NCI-H146 treated with DMSO at 0.1 percent for 48 hours (cell line): ENCODE measurements around the gene SAC3D1.
A peak's percentile ranks its signal among the peaks of the same experiment; 100 is the strongest.

Experiments
- DNase-seq: peaks from one replicate; lab custom pipeline; 2025; ENCODE audit not compliant: unreplicated experiment; lab: John Stamatoyannopoulos, UW

The SAC3D1 gene

DNA sequence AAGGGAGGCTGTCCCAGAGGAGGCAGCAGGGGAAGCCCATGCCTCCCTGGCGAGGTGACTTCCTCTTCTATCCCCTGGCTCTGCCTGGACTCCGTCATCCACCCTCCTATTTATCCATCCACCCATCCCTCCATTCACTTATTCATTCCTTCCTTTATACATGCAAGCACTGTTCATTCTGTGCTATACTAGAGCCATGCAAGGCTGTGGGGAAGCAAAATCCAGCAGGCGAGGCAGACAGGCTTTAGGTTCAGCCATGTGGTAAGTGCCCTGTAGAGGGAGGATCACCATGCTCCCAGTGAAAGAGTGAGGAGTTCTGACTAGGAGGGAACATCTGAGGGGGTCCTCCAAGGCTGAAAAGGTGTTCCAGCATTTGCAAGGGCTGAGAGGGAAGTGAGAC lies 18.5 kb downstream of the SAC3D1 start:
- no peak for DNase-seq

DNA sequence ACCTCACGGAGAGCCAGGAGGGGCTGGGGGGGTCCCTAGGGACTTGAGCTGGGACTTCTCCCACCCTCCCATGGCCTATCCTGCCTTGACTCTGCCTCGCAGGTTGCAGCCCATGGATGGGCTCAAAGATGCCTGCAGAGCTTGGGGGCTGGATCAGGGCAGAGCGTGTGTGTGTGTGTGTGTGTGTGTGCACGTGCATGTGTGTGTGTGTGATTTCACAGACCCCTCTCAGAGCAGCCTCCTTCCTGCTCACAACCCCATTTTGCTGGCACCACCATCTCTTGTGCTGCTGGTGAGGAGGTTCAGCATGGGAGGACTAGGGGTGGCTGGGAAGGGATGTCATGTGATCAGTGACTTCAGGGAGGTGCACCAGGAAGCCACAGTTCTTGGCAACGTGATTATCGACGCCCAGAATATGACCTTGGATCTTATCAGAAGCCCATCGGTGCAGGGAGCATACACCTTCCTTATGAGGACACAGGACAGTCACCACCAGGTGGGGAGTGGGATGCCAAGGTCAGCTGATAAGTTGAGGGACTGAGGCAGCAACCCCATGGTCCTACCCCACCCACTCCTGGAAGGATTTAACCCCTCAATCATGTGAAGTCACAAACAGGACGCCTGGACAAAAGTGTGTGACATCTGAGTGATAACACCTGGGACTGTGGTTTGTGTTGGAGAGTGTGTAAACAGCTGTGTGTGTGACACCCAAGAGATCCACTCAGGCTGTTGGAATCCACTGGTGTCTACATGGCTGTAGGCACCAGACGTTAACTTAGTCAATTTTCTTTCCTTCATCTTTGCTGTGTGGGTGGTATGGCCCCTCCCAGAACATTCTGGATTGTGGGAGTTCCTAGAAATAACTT lies 19.2 kb downstream of the SAC3D1 start:
- DNase-seq: no peak

DNA sequence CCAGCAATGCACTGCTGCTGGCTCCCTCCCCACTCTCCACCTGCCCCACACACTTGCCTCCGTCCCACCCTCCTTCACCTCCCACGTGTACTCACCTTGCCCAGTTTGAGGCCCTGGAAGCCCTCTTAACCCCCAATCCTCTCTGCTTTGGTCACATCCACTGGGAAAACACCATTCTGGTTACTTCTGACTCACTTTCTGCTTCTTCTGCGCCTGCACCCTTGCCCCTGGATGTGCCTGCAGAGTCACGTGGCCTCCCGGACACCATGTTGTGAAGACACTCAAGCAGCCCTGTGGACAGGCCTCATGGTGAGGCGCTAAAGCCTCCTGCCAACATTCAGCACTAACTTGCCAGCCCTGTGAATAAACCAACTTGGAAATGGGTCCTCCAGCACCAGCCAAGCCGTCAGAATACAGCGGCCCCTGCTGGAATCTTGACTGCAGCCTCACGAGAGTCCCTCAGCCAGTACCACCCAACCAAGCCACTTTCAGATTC lies 20.0 kb downstream of the SAC3D1 start:
- DNase-seq: no peak

DNA sequence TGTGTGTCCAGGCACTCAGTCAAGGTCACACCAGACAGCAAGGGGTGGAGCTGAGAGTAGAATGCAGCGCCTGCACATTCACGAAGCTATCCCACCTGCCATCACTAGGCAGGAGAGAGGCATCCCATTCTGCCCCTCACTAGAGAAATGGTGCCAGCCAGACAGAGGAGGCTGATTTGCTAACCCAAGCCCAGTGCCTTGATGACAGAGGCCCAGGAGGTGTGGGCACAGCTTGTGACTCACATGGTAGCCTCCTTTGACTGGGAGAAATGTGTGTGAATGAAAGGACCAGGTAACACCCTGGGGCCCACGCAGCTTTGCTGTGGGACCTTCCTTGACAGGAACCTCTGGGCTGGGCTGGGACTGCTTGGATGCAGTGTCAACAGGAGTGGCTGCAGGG lies 22.5 kb downstream of the SAC3D1 start:
- DNase-seq: no peak

DNA sequence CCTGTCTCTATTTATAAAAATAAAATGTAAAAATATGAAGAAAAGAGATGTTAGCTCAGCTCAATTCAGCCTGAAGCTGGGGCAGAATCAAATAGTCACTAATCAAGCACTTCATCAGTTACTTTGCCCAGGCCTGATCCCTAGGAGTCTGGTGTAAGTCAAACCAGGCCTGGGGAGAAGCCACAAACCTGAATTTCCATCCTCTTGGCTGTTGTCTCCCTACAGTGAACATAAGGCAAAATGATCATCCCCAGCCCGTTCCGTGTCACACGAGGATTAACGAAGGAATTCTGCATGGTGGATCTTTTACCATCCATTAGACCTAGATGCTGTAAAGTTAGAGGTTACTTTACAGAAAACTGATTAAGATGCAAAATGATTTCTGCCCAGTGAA lies 23.8 kb downstream of the SAC3D1 start:
- no peak for DNase-seq

DNA sequence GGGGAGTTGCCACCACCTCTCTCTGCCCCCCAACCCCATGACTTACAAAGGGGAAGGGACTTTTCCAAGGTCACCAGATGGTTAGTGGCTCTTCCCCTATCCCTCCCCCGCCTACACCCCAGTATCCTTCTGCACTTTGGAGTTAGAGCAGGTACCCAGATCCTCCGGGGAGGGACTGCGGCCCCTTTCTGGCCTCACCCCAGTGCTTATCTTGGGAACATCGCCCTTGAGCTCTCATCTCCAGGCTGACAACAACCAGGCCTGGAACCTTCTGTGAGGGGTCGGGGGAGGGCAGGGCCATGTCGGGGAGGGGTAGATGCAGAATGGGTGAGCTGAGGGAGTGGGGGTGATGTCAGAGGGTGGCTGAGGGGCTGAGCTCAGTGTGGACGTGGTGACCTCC lies 24.8 kb downstream of the SAC3D1 start:
- DNase-seq: no peak

DNA sequence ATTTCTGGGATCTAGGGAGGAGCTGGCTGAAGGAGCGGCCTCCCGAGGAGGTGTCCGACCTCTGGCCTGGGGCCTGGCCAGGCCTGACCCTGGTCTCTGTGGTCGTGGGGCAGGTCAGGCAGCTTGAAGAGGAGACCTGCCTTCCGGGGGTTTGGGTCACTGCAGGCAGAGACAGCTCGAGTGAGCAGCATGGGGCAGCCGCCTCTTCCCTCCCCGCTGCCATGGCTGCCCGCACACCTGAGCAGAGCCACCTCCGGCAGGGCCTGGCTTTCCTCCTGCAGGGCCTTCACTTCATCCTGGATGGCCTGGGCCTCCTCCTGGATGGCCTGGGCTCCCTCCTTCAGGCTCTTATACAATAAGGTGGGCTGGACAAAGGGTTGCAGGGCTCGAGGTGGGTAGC lies 25.3 kb downstream of the SAC3D1 start:
- DNase-seq: no peak

DNA sequence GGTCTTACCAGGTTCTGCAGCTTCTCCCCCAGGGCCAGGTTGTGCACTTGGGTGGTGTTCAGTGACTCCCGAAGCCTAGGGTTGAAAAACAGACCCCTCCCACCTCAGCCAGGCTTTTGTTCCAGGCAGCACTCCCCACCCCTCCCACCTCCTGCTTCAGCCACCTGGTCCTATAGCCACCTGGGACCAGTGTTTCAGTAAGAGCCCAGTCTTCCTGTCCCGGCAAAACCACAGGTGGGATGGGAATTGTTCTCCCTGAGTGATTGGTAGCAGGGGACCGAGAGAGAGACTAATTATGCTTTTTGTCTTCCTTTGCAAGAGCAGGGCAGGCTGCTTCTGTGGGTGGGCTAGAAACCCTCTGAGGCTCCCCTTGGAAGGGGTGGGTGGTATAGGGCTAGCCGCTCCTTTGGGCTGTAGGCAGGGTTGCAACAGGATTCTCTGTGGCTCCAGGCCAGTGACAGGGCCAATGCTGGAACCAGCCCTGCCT lies 25.8 kb downstream of the SAC3D1 start:
- peak; percentile 88 for DNase-seq

DNA sequence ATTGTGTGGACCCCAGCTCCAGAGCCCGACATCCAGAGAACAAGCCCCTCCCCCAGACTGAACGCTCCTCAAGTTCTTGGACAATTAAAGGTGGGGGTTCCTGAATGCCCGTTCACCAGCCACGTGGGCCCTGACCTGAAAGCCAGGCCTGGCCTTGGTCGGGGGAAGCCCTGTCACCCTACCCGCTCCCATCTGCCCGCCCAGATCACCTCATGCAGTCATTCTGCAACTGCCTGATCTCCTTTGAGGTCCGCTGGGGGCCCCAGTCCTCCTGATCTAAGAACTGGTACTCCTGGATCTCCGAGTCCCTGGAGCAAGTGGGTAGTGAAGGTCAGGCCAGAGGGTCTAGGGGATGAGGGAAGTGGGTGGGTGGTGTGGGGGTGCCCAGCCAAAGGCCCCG lies 26.4 kb downstream of the SAC3D1 start:
- DNase-seq: no peak

DNA sequence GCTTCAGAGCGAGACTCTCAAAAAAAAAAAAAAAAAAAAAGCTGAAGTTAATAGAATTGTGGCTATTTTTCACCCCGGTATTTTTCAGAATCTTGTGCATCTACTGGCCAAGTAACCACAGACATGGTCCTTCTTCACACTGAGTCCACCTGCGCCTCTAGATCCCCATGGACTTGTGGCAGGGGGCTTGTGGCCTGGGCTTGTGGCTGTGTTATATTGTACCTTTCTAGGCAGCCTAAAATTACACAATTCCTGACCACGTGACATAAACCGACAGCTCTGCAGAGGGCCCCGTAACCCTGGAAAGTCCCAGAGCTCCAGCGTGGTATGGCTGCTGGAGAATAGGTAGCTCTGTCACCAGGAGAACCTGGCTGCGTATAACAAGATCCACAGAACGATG lies 28.2 kb downstream of the SAC3D1 start:
- no peak for DNase-seq

DNA sequence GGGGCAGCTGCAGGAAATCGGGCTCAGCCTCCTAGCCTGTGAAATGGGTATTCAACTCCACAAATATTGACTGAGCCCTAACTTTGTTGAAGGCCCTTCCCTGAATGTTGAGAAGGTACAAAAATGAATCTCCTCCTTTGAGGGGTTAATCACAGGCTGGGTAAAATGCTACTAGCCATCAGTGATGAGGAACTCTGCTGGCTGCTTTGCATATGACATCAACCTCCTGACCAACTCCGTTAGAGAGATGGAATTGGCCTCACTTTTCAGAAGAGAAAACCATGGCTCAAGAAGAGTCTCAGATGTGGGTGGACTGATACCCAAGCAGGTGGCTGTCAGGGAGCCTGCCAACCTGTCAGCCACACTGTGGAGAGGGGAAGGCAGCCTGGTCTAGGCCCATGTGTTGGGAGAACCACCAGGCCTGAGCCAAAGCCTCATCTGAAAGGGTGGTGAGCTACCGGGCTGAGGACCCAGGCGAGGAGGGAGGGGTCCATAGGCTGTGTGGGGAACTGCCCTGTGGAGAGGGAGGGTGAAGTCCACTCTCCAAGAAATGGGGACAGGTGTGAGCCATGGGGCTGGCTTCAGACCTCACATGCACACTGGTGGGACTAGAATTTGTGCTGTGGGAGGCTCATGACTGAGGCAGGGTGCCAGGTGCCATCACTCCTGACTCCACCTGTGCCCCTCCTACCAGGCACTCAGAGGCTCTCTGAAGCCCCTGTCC lies 31.1 kb downstream of the SAC3D1 start:
- DNase-seq: no peak

DNA sequence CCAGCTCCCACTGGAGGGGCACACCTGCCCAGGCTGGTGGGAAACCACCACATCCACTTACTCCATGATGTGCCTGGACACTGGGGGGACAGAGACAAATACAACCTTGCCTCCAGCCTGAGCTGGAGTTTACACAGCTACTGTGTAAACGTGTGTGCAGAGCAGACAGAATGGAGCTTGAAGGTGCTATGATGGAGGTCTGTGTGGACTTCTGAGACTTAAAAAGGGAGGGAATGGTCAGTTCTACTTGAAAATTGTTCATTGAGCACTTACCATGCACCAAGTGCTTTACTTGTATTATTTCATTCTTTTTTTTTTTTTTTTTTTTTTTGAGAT lies 31.6 kb downstream of the SAC3D1 start:
- no peak for DNase-seq

DNA sequence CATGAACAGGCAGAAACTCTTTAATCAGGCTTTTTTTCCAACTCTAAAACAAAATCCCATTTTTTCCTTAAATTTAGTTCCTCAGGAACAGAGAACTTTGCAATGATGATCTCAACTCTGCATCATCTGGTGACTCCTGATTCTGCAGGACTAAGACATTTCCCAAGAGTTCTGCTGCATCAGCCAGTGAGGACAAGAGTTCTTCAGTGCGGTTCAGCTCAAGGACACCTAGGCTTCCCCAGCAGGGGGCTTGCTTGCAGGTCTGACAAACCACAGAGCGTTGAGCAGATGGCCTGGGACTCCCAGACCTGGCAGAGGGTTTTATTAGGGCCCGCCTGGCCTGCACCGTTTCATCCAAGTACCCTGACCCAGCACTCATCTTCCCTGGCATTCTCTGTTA lies 36.4 kb downstream of the SAC3D1 start:
- DNase-seq: no peak

DNA sequence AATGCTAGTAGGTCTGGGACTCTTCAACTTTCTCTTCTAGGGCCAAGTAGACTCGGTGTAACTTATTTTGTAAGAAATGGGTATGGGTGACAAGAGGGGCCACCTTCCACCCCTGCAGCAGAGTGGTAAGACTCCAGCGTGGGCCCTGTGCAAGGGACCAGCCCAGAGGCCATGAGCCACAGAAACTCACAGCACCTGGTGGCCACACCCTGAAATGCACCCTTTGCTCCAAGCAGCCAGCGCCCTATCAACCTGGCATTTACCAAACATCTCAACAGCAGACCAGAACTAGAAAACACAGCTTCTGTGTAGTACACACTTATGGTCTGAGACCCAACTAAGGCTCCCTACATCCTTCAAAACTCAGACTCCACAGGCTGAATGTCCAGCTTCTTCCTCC lies 37.1 kb downstream of the SAC3D1 start:
- no peak for DNase-seq

DNA sequence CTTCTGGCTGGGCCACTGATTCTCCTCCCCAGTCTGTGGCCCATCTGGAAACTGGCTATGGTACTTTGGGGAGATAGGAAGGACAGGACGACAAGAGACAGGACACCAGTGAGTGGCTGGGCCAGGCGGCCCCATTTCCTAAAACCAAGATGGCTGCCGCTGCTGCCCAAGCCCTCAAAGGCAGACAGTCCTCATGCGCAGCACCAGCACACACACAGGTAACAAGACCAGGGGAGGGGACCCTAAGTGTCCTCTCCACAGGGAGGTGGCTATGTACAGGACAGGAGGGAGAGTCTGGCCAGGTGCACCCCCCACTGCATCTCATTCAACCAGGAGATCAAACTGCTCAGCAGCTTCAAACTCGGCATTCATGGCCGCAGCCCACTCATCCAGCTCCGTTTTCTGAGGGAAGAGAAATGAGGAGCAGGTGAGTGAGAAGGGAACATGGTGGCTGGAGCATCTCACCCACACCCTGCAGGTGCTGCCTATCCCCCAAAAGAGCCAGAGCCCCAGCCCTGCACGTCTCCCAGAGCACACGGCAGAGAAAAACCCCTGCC lies 37.9 kb downstream of the SAC3D1 start:
- no peak for DNase-seq

DNA sequence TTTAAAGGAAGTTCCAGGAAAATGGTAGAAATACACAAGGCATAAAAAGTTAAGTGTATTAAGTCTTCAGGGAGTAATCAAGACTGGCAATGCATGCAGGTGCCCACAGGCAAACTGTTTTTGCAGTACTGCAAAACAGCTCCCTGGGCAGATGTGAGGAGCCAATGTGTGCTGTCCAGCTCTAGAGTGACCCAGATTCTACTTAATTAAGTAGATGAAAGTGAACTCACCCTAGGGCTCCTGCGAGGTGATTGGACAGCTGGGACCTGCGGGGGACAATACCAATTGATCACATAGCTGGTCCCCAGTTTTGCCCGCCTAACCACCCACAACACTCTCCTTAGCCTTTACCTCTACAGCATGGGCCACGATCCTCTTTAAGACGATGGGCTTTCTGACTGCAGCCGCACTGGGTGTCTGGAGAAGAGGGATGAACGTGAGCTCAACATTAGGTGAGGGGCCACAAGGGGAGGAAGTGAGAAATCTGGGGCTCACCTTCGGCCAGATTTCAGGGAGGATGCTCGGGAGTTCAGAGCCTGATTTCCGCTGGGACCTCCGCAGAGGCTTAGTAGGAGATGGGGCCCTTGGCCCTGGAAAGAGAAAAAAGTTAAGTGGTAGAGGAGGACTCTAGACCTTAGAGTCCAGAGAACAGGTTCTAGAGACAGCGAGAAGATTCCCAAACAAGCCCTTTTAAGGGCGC lies 42.3 kb downstream of the SAC3D1 start:
- no peak for DNase-seq

DNA sequence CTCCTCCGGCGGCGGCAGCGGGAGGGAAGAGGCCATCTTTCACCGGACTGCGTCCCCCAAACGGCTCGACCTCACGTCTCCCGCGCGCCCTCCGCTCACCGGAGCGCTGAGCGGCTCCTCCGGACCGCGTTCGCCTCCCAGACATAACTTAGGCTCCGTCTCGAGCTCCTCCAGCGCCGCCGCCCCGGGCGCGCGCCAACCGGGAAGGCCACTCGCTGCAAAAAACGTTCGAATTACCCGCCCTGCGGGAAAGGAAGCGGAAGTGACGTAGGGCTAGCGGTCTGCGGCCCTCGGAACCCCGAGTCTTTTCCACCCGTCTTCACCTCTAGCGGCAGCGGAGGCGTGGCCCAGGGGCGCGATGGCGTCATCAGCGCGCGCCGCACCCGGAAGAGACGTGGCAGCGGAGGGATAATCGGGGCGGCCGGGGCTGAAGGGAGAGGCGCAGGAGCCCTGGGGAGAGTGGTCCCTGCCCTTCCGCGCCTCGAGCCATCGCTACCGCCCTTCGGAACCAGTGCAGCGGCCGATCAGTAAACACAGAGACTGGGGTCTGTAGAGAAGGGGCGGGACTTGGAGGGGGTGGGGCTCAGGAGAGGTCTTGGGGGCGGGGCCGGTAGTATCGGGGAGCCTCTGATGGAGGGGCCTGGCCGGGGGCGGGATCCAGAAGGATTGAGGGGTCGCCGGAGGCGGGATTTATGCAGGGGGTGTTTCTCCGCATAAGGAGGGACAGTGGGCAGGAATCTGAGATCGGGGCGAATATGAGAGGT lies 43.0 kb downstream of the SAC3D1 start, which contains the start of the genes CDCA5 and ZFPL1:
Gene CDCA5, minus strand, starts transcription at position 207 of the 764 bp plus-strand sequence. Its CDS starts 62 bp downstream, at position 145.
Gene ZFPL1, plus strand, starts transcription at position 389 of the 764 bp plus-strand sequence. CDS start 477 bp downstream, outside the sequence.
- DNase-seq: peak; percentile 87

DNA sequence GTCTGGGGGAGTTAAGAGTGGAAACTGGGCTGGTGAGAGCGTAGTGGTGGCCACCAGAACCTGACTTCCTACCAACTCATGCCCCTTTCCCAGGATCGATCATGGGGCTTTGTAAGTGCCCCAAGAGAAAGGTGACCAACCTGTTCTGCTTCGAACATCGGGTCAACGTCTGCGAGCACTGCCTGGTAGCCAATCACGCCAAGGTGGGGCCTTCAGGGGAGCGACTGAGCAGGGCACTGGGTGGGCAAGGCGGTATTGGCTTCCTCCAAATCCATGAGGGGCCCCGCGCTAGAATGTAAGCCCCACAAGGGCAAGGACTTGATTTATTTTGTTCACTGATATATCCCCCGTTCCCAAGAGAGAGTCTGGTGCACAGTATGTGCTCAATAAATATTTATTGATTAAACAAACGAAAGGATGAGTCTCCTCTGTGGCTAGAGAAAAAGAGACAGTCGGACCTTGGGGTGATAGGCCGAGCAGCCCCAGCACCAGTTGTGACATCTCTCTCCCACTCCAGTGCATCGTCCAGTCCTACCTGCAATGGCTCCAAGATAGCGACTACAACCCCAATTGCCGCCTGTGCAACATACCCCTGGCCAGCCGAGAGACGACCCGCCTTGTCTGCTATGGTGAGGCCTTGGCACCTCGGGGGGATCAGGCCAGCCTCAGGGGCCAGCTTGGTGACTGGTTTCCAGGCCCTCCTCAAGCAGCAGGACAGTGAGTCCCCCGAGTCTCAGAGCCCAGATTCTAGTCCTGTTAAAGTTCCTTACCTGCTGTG lies 43.8 kb downstream of the SAC3D1 start:
- DNase-seq: no peak

DNA sequence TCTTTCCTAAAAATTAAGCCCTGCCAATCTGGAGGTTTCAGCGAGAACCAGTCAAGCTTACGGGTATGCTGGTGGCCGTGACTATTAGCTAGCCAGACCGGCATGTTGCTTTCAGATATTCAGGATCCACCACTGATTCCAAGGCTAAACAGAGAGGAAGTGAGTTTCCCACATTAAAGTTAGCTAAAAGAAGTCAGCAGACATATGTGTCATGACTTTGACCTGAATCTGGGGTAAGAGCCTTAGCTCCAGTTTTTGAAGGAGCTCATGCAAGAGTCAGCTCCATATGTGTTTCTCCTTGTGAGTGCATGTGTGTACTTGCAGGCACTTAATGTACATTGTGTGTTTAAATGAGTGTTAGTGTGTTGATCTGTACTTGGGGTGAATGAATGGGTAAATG lies 44.4 kb downstream of the SAC3D1 start:
- no peak for DNase-seq

DNA sequence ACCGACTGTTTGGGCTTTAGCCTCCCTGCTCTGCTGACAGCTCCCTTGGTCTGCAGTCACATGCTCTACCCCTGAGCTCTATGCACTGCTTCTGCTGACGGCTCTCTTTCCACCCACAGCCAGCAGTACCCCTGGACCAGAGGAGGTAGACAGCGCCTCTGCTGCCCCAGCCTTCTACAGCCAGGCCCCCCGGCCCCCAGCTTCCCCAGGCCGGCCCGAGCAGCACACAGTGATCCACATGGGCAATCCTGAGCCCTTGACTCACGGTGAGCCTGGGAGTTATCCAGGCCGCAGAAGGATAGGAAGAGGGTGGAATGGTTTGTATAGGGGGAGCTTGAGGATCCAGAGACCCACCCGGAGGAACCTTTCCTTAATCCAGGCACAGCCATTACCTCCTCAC lies 45.8 kb downstream of the SAC3D1 start:
- no peak for DNase-seq
